Caco-2 (cell line): ENCODE data around the gene PARM1. TPM values are rescaled to one million over a fixed set of nuclear protein-coding genes. Genes with fewer than 3 reads are reported as not detected.

Source experiments
- BruUV-seq: library from RNA; stranded (reverse); fragments of 400-500 nt; replicated peaks from 2 replicates; lab custom pipeline; 2021; lab: Mats Ljungman, UMichigan
- CTCF ChIA-PET: fragments of 300-600 bp; sonication (Branson Sonifier 250); formaldehyde crosslinking; loops from one replicate; lab custom pipeline; 2022; ENCODE audit warnings: antibody characterized with exemption; lab: Charles Lee
- POLR2A ChIA-PET: fragments of 300-600 bp; sonication (Branson Sonifier 250); formaldehyde crosslinking; loops from one replicate; lab custom pipeline; 2022; ENCODE audit warnings: antibody characterized with exemption; lab: Charles Lee
- DNase-seq, 2 experiments: peaks; one replicate each; pipeline versions ENCODE4 v3.0.0 to v3.0.0-alpha.2; 2020 to 2022
- H3K27me3 ChIP-seq: replicated peaks from 2 replicates; pipeline ENCODE4 v1.6.0; 2011; ENCODE audit warnings: low read length; ENCODE audit not compliant: control insufficient read depth, insufficient read depth
- H3K36me3 ChIP-seq: 2 replicates; pipeline ENCODE4 v1.5.1; 2011; ENCODE audit warnings: low read length; ENCODE audit not compliant: control insufficient read depth, insufficient read depth
- H3K4me1 ChIP-seq: fragments of 250-450 bp; sonication (Bioruptor Pico); 2 replicates; pipeline ENCODE4 v1.5.1; 2020; ENCODE audit warnings: mild to moderate bottlenecking
- H3K4me3 ChIP-seq: 2 replicates; pipeline ENCODE4 v1.5.1; 2011; ENCODE audit warnings: low read depth, mild to moderate bottlenecking, control low read depth, low read length
- H3K9me3 ChIP-seq: fragments of 250-450 bp; sonication (Bioruptor Pico); 2 replicates; pipeline ENCODE4 v1.5.1; 2020; ENCODE audit warnings: mild to moderate bottlenecking, moderate library complexity
- H3K27ac Mint-ChIP-seq: one replicate; pipeline ENCODE4 v1.8.0; 2022; ENCODE audit warnings: mixed read lengths; ENCODE audit not compliant: unreplicated experiment
- H3K27me3 Mint-ChIP-seq: one replicate; pipeline ENCODE4 v1.8.0; 2022; ENCODE audit warnings: mixed read lengths; ENCODE audit not compliant: insufficient read depth, unreplicated experiment
- H3K36me3 Mint-ChIP-seq: one replicate; pipeline ENCODE4 v1.8.0; 2022; ENCODE audit warnings: mild to moderate bottlenecking, mixed read lengths; ENCODE audit not compliant: insufficient read depth, unreplicated experiment
- H3K4me1 Mint-ChIP-seq: one replicate; pipeline ENCODE4 v1.8.0; 2022; ENCODE audit warnings: low read depth, mixed read lengths; ENCODE audit not compliant: unreplicated experiment
- H3K4me3 Mint-ChIP-seq: one replicate; pipeline ENCODE4 v1.8.0; 2022; ENCODE audit warnings: mild to moderate bottlenecking, moderate library complexity, mixed read lengths; ENCODE audit not compliant: unreplicated experiment
- H3K9me3 Mint-ChIP-seq: one replicate; pipeline ENCODE4 v1.8.0; 2022; ENCODE audit warnings: mixed read lengths; ENCODE audit not compliant: unreplicated experiment
- intact Hi-C: fragments of 100-400 bp; cut with micrococcal nuclease; formaldehyde crosslinking; loops from one replicate; pipeline ENCODE4 v1.10.0; 2022; ENCODE audit not compliant: unreplicated experiment
- total RNA-seq: library from RNA; stranded (reverse); gene quantifications from 2 replicates; pipeline ENCODE4 v1.2.3, GENCODE V29; 2022
- TF ChIP-seq, protein P1 (sequence below), 2 experiments: fragments of 200-600 bp in 1 of 2; IDR thresholded peaks; 1 replicate in 1 of 2; 2 replicates in 1 of 2; pipeline versions ENCODE4 v1.5.1 to v1.8.0; 2011 to 2022; ENCODE audit warnings: antibody characterized with exemption in 1 of 2, control low read depth in 1 of 2, inconsistent platforms in 1 of 2, low read depth in 1 of 2, low read length in 1 of 2, mild to moderate bottlenecking in 1 of 2, moderate library complexity in 1 of 2; ENCODE audit not compliant: insufficient read depth in 1 of 2, severe bottlenecking in 1 of 2, unreplicated experiment in 1 of 2

PARM1 gene
- total RNA-seq, 1 experiment from 2014 or later: 1.7 TPM

- H3K36me3 ChIP-seq: no peaks in the 10 kb centered on the region
- no TSS peak for BruUV-seq
- TF ChIP-seq, protein P1, sequence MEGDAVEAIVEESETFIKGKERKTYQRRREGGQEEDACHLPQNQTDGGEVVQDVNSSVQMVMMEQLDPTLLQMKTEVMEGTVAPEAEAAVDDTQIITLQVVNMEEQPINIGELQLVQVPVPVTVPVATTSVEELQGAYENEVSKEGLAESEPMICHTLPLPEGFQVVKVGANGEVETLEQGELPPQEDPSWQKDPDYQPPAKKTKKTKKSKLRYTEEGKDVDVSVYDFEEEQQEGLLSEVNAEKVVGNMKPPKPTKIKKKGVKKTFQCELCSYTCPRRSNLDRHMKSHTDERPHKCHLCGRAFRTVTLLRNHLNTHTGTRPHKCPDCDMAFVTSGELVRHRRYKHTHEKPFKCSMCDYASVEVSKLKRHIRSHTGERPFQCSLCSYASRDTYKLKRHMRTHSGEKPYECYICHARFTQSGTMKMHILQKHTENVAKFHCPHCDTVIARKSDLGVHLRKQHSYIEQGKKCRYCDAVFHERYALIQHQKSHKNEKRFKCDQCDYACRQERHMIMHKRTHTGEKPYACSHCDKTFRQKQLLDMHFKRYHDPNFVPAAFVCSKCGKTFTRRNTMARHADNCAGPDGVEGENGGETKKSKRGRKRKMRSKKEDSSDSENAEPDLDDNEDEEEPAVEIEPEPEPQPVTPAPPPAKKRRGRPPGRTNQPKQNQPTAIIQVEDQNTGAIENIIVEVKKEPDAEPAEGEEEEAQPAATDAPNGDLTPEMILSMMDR (IDR thresholded peaks at IDR 0.05; ENCODE audit: insufficient read depth in 1 of 2, low read depth in 1 of 2, low read length in 1 of 2, severe bottlenecking in 1 of 2, unreplicated experiment in 1 of 2): no peak
- H3K9me3 ChIP-seq: no peaks in the 10 kb centered on the region
- intact Hi-C loops: loop anchor here (1.0 kb wide), 1 partner anchor 16 kb away; no protein-coding TSS in a partner anchor
- peaks cover 11% of the 10 kb centered on the region for H3K36me3 Mint-ChIP-seq
- no peaks in the 10 kb centered on the region for H3K27me3 Mint-ChIP-seq
- ChIA-PET POLR2A (no interaction called here), CTCF (interaction anchor here (1.0 kb wide), 1 partner anchor 22 kb away, joined by 3 read pairs; no protein-coding TSS in a partner anchor)
- peak overlapping the region; percentile 44 for H3K4me3 Mint-ChIP-seq
- H3K27ac Mint-ChIP-seq: peak overlapping the region; percentile 79
- peak; percentile 44 to 64 for DNase-seq
- H3K27me3 ChIP-seq: no peaks in the 10 kb centered on the region
- H3K4me1 Mint-ChIP-seq: peaks cover 21% of the 10 kb centered on the region
- H3K9me3 Mint-ChIP-seq: no peaks in the 10 kb centered on the region
- peaks cover 29% of the 10 kb centered on the region for H3K4me1 ChIP-seq
- no peak overlapping the region for H3K4me3 ChIP-seq
Observed at GRCh38 chr4:74948236-74948635, 15.3 kb downstream of the PARM1 start.

GRCh38 chr4:74950200-74950599 is 17.3 kb downstream of the PARM1 start:
- Mint-ChIP-seq H3K27ac (no peak overlapping the region), H3K27me3 (no peaks in the 10 kb centered on the region), H3K4me3 (no peak overlapping the region), H3K4me1 (peaks cover 21% of the 10 kb centered on the region), H3K36me3 (peaks cover 11% of the 10 kb centered on the region), H3K9me3 (no peaks in the 10 kb centered on the region)
- no TSS peak for BruUV-seq
- ChIA-PET CTCF (no interaction called here), POLR2A (no interaction called here)
- TF ChIP-seq, protein P1 (IDR thresholded peaks at IDR 0.05; ENCODE audit: insufficient read depth in 1 of 2, low read depth in 1 of 2, low read length in 1 of 2, severe bottlenecking in 1 of 2, unreplicated experiment in 1 of 2): no peak
- Histone ChIP-seq H3K36me3 (no peaks in the 10 kb centered on the region), H3K4me3 (no peak overlapping the region), H3K27me3 (no peaks in the 10 kb centered on the region), H3K9me3 (no peaks in the 10 kb centered on the region), H3K4me1 (peaks cover 29% of the 10 kb centered on the region)
- no peak for DNase-seq
- intact Hi-C loops: no loop called here

DNA sequence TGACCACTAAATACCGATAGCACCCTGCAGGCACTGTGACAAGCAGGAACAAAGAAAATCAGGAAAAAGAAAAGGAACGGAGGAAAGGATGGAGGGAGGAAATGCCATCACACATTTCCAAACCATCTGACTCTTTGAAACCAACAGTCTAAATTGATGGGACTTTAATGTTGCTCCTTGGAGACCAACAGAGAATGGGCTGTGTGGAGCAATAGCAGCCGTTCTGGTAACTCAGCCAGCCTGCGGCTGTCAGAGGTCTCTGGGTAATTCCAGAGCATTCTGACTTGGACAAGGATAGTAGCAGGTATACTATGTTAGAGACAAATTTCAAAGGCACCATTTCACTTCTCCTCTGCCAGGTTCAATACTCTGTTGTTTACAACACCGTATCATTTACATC is 18.0 kb downstream of the PARM1 start:
- intact Hi-C loops: no loop called here

More for the DNA sequence above, 18.0 kb downstream of the PARM1 start:
- CTCF ChIA-PET: no interaction called here
- H3K4me1 ChIP-seq: peaks cover 29% of the 10 kb centered on the region
- BruUV-seq: no TSS peak
- TF ChIP-seq, protein P1 (IDR thresholded peaks at IDR 0.05; ENCODE audit: insufficient read depth in 1 of 2, low read depth in 1 of 2, low read length in 1 of 2, severe bottlenecking in 1 of 2, unreplicated experiment in 1 of 2): no peak
- Mint-ChIP-seq H3K4me1 (peaks cover 21% of the 10 kb centered on the region), H3K27ac (no peak overlapping the region), H3K9me3 (no peaks in the 10 kb centered on the region), H3K36me3 (peaks cover 11% of the 10 kb centered on the region), H3K27me3 (no peaks in the 10 kb centered on the region), H3K4me3 (no peak overlapping the region)
- no peaks in the 10 kb centered on the region for H3K27me3 ChIP-seq
- H3K36me3 ChIP-seq: no peaks in the 10 kb centered on the region
- H3K4me3 ChIP-seq: no peak overlapping the region
- no peaks in the 10 kb centered on the region for H3K9me3 ChIP-seq
- DNase-seq: no peak
- POLR2A ChIA-PET: no interaction called here
